ENCODE data around the gene GLCCI1. TPM values are rescaled to one million over a fixed set of nuclear protein-coding genes. Genes with fewer than 3 reads are reported as not detected.

GLCCI1 gene
- total and polyA plus RNA-seq, 2 donors (not counting 3 experiments of a cell fraction or from before 2014, with no cell fraction given): 2.3 to 5.6 TPM

DNA sequence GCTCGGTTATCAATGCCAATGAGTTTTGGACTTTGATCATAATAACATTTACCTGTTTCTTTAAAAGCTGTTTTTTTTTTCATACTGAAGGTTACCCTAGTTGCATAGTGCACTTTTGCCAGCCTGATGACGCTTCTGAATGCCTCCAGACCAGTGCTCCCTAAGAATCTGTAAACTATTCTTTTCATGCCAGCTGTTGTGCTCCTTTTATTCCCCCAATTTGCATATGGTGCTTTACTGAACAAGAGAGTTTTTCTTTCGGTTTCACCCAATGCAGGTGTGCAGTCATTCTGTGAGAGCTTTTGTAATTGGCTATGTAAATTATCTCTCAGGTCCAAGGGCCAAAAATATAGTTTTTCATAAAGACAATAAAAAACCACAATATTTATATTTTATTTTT lies 48.1 kb upstream of the GLCCI1 start:
- H3K4me2 ChIP-seq (ENCODE audit: insufficient read depth, low read length): no peak overlapping the region
- H3K4me1 ChIP-seq (ENCODE audit: control insufficient read depth, extremely low read depth, insufficient read depth, low read length): no peaks in the 10 kb centered on the region
- H3K9me1 ChIP-seq (replicated peaks; ENCODE audit: control insufficient read depth, extremely low read depth, insufficient read depth, low read length): no peaks in the 10 kb centered on the region
- no peaks in the 10 kb centered on the region for H3K27me3 ChIP-seq (ENCODE audit: control insufficient read depth in 2 of 2, insufficient read depth in 2 of 2, low read length in 2 of 2)
- H4K20me1 ChIP-seq (replicated peaks; ENCODE audit: control insufficient read depth, extremely low read depth, insufficient read depth, low read length): no peaks in the 10 kb centered on the region
- ChIA-PET CTCF (interaction anchor here (1.1 to 1.6 kb wide), 3 partner anchors 9 to 240 kb away, joined by 3 to 4 read pairs (median 3); no protein-coding TSS in a partner anchor), POLR2A (no interaction called here)
- H3K4me3 ChIP-seq (replicated peaks in 1 of 3; ENCODE audit: insufficient read depth in 1 of 3, low read depth in 1 of 3, low read length in 3 of 3): no peak overlapping the region
- H2AFZ ChIP-seq (ENCODE audit: low read depth, low read length): no peak overlapping the region
- FAIRE-seq: no peak
- no peaks in the 10 kb centered on the region for H3K79me2 ChIP-seq (ENCODE audit: control insufficient read depth, insufficient read depth, low read length)
- no peaks in the 10 kb centered on the region for H3K36me3 ChIP-seq (ENCODE audit: control insufficient read depth in 2 of 2, extremely low read depth in 1 of 2, insufficient read depth in 2 of 2, low read length in 2 of 2)
- TF ChIP-seq EZH2 (IDR thresholded peaks at IDR 0.05; ENCODE audit: borderline replicate concordance, low read depth, low read length, severe bottlenecking): no peak
- no peak for TF ChIP-seq POLR2A (IDR thresholded peaks at IDR 0.05; ENCODE audit: low read depth, low read length)
- TF ChIP-seq FOS (IDR thresholded peaks at IDR 0.05; ENCODE audit: borderline replicate concordance, insufficient read depth, low read length): no peak
- no peak for TF ChIP-seq MYC (IDR thresholded peaks at IDR 0.05; ENCODE audit: low read depth, low read length)
- TF ChIP-seq JUN (IDR thresholded peaks at IDR 0.05; ENCODE audit: borderline replicate concordance, insufficient read depth, insufficient read length, low read depth): no peak
- TF ChIP-seq, protein P1, sequence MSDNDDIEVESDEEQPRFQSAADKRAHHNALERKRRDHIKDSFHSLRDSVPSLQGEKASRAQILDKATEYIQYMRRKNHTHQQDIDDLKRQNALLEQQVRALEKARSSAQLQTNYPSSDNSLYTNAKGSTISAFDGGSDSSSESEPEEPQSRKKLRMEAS (IDR thresholded peaks at IDR 0.05; ENCODE audit: insufficient read depth, insufficient read length): no peak
- dilution Hi-C loops (cut with MboI; ENCODE audit: extremely low pct_ligation_motif_present, low sequenced_read_pairs) (no loop called here), intact Hi-C loops (cut with micrococcal nuclease) (no loop called here)
- H3K27ac ChIP-seq (ENCODE audit: insufficient read depth, low read depth, low read length): no peak overlapping the region
- H3K9me3 ChIP-seq (replicated peaks; ENCODE audit: control insufficient read depth, insufficient read depth, low read length): no peaks in the 10 kb centered on the region
- no TSS peak for BruUV-seq (replicated peaks)
- H3K9ac ChIP-seq (replicated peaks; ENCODE audit: extremely low read depth, insufficient read depth, low read length): no peak overlapping the region
- no peak for DNase-seq (ENCODE audit: low read depth, low spot score)

DNA sequence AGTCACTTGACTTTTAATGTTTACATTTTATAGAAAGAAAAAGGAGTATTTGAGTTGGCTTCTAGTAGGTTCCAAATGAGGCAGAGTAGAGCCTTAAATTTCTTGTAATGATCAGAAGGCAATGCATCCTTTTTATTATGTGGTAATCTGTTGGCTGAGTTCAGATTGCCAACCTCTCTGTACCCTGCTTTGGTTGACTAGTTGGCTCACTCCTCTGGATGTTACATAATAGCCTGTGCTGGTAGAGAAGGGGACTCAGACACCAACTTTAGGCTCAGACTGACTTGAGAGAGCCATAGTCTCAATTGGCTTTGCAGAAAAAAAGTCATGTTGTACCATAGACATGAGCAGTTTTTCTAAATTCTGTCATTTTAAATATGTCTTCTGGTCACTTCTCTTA lies 46.8 kb upstream of the GLCCI1 start:
- ChIA-PET CTCF (no interaction called here), POLR2A (no interaction called here)
- dilution Hi-C loops (cut with MboI; ENCODE audit: extremely low pct_ligation_motif_present, low sequenced_read_pairs): no loop called here

More for the DNA sequence above, 46.8 kb upstream of the GLCCI1 start:
- Histone ChIP-seq H3K9ac (replicated peaks; ENCODE audit: extremely low read depth, insufficient read depth, low read length) (no peak overlapping the region), H3K27ac (ENCODE audit: insufficient read depth, low read depth, low read length) (no peak overlapping the region), H3K27me3 (ENCODE audit: control insufficient read depth in 2 of 2, insufficient read depth in 2 of 2, low read length in 2 of 2) (no peaks in the 10 kb centered on the region), H3K4me3 (replicated peaks in 1 of 3; ENCODE audit: insufficient read depth in 1 of 3, low read depth in 1 of 3, low read length in 3 of 3) (no peak overlapping the region), H3K36me3 (ENCODE audit: control insufficient read depth in 2 of 2, extremely low read depth in 1 of 2, insufficient read depth in 2 of 2, low read length in 2 of 2) (no peaks in the 10 kb centered on the region), H3K9me3 (replicated peaks; ENCODE audit: control insufficient read depth, insufficient read depth, low read length) (no peaks in the 10 kb centered on the region), H3K4me1 (ENCODE audit: control insufficient read depth, extremely low read depth, insufficient read depth, low read length) (no peaks in the 10 kb centered on the region), H2AFZ (ENCODE audit: low read depth, low read length) (no peak overlapping the region), H3K9me1 (replicated peaks; ENCODE audit: control insufficient read depth, extremely low read depth, insufficient read depth, low read length) (no peaks in the 10 kb centered on the region), H3K4me2 (ENCODE audit: insufficient read depth, low read length) (no peak overlapping the region), H4K20me1 (replicated peaks; ENCODE audit: control insufficient read depth, extremely low read depth, insufficient read depth, low read length) (no peaks in the 10 kb centered on the region), H3K79me2 (ENCODE audit: control insufficient read depth, insufficient read depth, low read length) (no peaks in the 10 kb centered on the region)
- DNase-seq (ENCODE audit: low read depth, low spot score) (no peak), FAIRE-seq (no peak)
- intact Hi-C loops (cut with micrococcal nuclease): no loop called here
- TF ChIP-seq GATA2 (IDR thresholded peaks at IDR 0.05; ENCODE audit: insufficient read depth, insufficient read length, low read depth, low read length) (no peak), POLR2A (IDR thresholded peaks at IDR 0.05; ENCODE audit: low read depth, low read length) (no peak), JUN (IDR thresholded peaks at IDR 0.05; ENCODE audit: borderline replicate concordance, insufficient read depth, insufficient read length, low read depth) (no peak), FOS (IDR thresholded peaks at IDR 0.05; ENCODE audit: borderline replicate concordance, insufficient read depth, low read length) (no peak), POLR2AphosphoS5 (IDR thresholded peaks at IDR 0.05; ENCODE audit: insufficient read depth, low read depth, low read length) (no peak), EZH2 (IDR thresholded peaks at IDR 0.05; ENCODE audit: borderline replicate concordance, low read depth, low read length, severe bottlenecking) (no peak), MYC (IDR thresholded peaks at IDR 0.05; ENCODE audit: low read depth, low read length) (no peak)
- TF ChIP-seq, protein P2, sequence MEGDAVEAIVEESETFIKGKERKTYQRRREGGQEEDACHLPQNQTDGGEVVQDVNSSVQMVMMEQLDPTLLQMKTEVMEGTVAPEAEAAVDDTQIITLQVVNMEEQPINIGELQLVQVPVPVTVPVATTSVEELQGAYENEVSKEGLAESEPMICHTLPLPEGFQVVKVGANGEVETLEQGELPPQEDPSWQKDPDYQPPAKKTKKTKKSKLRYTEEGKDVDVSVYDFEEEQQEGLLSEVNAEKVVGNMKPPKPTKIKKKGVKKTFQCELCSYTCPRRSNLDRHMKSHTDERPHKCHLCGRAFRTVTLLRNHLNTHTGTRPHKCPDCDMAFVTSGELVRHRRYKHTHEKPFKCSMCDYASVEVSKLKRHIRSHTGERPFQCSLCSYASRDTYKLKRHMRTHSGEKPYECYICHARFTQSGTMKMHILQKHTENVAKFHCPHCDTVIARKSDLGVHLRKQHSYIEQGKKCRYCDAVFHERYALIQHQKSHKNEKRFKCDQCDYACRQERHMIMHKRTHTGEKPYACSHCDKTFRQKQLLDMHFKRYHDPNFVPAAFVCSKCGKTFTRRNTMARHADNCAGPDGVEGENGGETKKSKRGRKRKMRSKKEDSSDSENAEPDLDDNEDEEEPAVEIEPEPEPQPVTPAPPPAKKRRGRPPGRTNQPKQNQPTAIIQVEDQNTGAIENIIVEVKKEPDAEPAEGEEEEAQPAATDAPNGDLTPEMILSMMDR (IDR thresholded peaks at IDR 0.05; ENCODE audit: extremely low read depth in 1 of 2, insufficient read depth in 1 of 2, low read depth in 1 of 2, low read length in 2 of 2): no peak
- TF ChIP-seq, protein P1 (IDR thresholded peaks at IDR 0.05; ENCODE audit: insufficient read depth, insufficient read length): no peak
- BruUV-seq (replicated peaks): no TSS peak
